ENCODE measurements around the gene PAPPA2.
A peak's percentile ranks its signal among the peaks of the same experiment; 100 is the strongest.

Gene PAPPA2

DNA sequence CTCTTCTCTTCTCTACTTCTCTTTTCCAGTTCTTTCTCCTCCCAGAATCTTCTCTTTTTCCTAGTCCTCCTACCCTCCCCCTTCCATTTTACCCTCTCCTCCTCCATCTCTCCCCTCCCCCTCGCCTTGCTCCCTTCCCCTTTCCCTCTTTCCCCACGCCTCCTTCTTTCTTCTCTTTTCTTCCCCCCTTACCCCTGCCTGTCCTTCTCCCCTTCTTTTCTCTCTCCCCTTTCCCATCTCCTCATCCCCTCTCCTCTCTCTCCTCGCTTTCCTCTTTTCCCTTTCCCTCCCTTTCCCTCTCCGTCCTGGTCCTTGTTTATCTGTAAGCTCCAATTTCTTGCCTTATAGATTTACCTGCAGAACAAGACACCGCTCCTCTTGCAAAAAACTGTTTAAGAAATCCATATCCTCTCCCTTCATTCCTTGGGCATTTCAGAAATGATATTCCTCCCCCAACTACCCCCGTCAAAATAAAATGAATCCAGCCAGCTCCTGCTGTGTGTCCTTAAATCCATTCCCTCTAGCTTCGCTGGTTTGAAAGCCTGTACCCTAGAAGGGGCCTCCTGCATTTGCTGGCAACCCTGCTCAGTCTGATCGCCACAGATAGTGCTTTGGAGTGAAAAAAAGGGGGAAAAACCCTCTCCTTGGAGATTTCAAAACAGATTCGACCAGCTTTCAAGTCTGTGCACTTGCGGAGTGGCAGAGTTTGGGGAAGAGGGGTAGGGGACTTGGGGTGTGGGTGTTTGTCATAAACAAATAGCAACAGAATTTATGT is 89.4 kb downstream of the PAPPA2 start:
- no peaks in the 10 kb centered on the region for H3K4me1 ChIP-seq (ENCODE audit: control insufficient read depth, insufficient read depth, low read length)
- CTCF ChIA-PET: interaction anchor here (0.7 kb wide), 2 partner anchors 400 to 909 kb away, joined by 3 to 8 read pairs; no protein-coding TSS in a partner anchor
- H3K9me3 ChIP-seq (ENCODE audit: control insufficient read depth, insufficient read depth, low read depth, low read length): no peaks in the 10 kb centered on the region
- POLR2A ChIA-PET: no interaction called here
- TF ChIP-seq PRDM1 (tag by site-specific recombination; IDR thresholded peaks at IDR 0.05) (peak; percentile 67), BCL11A (tag by site-specific recombination; IDR thresholded peaks at IDR 0.05; ENCODE audit: low read depth) (no peak)
- H3K4me3 ChIP-seq (ENCODE audit: low read depth, low read length): no peak overlapping the region
- no peak overlapping the region for H3K27ac ChIP-seq (ENCODE audit: extremely low read depth, low read depth, low read length)
- no peaks in the 10 kb centered on the region for H3K36me3 ChIP-seq (ENCODE audit: control insufficient read depth in 2 of 2, insufficient read depth in 1 of 2, low read length in 2 of 2)

DNA sequence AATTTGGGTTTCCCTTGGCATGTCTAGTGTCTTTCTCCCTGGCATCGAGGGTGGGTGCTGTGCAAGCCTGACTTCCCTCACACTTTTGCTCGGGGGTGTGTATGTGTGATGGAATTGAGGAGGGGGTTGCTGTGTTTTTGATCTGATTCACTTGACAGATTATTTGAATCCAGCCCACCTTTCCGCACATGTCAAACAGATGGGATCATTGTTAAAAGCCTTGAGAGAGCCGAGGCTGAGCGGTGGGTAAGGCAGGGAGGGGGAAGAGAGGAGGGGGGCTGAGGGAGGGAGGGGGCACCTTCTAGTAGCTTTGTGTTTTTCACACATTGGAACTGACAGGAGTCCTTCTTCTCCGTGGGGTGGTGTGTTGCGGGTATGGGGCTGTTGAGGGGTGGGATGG is 90.0 kb downstream of the PAPPA2 start:
- H3K4me3 ChIP-seq (ENCODE audit: low read depth, low read length): no peak overlapping the region
- H3K36me3 ChIP-seq (ENCODE audit: control insufficient read depth in 2 of 2, insufficient read depth in 1 of 2, low read length in 2 of 2): no peaks in the 10 kb centered on the region
- no peaks in the 10 kb centered on the region for H3K9me3 ChIP-seq (ENCODE audit: control insufficient read depth, insufficient read depth, low read depth, low read length)
- ChIA-PET CTCF (interaction anchor here (0.7 kb wide), 2 partner anchors 400 to 909 kb away, joined by 3 to 8 read pairs; no protein-coding TSS in a partner anchor), POLR2A (no interaction called here)
- no peak overlapping the region for H3K27ac ChIP-seq (ENCODE audit: extremely low read depth, low read depth, low read length)
- no peak for TF ChIP-seq ZFP69B (tag by site-specific recombination; IDR thresholded peaks at IDR 0.05)
- no peak for TF ChIP-seq ZNF335 (tag by site-specific recombination; conservative IDR thresholded peaks at IDR 0.05)
- TF ChIP-seq, protein P1, sequence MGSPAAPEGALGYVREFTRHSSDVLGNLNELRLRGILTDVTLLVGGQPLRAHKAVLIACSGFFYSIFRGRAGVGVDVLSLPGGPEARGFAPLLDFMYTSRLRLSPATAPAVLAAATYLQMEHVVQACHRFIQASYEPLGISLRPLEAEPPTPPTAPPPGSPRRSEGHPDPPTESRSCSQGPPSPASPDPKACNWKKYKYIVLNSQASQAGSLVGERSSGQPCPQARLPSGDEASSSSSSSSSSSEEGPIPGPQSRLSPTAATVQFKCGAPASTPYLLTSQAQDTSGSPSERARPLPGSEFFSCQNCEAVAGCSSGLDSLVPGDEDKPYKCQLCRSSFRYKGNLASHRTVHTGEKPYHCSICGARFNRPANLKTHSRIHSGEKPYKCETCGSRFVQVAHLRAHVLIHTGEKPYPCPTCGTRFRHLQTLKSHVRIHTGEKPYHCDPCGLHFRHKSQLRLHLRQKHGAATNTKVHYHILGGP (tag by site-specific recombination; IDR thresholded peaks at IDR 0.05): no peak
- TF ChIP-seq ZNF23 (tag by site-specific recombination; IDR thresholded peaks at IDR 0.05; ENCODE audit: borderline replicate concordance): no peak
- TF ChIP-seq ZNF311 (tag by site-specific recombination; IDR thresholded peaks at IDR 0.05; ENCODE audit: borderline replicate concordance): no peak
- no peak for TF ChIP-seq MYNN (tag by site-specific recombination; IDR thresholded peaks at IDR 0.05; ENCODE audit: borderline replicate concordance)
- no peak for TF ChIP-seq ZNF514 (tag by site-specific recombination; IDR thresholded peaks at IDR 0.05)
- TF ChIP-seq IKZF3 (tag by site-specific recombination; IDR thresholded peaks at IDR 0.05): no peak
- TF ChIP-seq ZNF423 (tag by site-specific recombination; IDR thresholded peaks at IDR 0.05): no peak
- TF ChIP-seq ZBTB48 (tag by site-specific recombination; IDR thresholded peaks at IDR 0.05): no peak
- TF ChIP-seq, protein P2, sequence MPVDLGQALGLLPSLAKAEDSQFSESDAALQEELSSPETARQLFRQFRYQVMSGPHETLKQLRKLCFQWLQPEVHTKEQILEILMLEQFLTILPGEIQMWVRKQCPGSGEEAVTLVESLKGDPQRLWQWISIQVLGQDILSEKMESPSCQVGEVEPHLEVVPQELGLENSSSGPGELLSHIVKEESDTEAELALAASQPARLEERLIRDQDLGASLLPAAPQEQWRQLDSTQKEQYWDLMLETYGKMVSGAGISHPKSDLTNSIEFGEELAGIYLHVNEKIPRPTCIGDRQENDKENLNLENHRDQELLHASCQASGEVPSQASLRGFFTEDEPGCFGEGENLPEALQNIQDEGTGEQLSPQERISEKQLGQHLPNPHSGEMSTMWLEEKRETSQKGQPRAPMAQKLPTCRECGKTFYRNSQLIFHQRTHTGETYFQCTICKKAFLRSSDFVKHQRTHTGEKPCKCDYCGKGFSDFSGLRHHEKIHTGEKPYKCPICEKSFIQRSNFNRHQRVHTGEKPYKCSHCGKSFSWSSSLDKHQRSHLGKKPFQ (tag by site-specific recombination; IDR thresholded peaks at IDR 0.05): no peak
- no peak for TF ChIP-seq ZNF121 (tag by site-specific recombination; IDR thresholded peaks at IDR 0.05)
- TF ChIP-seq KLF7 (tag by site-specific recombination; IDR thresholded peaks at IDR 0.05; ENCODE audit: borderline replicate concordance): no peak
- TF ChIP-seq, protein P3, sequence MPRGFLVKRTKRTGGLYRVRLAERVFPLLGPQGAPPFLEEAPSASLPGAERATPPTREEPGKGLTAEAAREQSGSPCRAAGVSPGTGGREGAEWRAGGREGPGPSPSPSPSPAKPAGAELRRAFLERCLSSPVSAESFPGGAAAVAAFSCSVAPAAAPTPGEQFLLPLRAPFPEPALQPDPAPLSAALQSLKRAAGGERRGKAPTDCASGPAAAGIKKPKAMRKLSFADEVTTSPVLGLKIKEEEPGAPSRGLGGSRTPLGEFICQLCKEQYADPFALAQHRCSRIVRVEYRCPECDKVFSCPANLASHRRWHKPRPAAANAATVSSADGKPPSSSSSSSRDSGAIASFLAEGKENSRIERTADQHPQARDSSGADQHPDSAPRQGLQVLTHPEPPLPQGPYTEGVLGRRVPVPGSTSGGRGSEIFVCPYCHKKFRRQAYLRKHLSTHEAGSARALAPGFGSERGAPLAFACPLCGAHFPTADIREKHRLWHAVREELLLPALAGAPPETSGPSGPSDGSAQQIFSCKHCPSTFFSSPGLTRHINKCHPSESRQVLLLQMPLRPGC (tag by site-specific recombination; IDR thresholded peaks at IDR 0.05): no peak
- TF ChIP-seq, protein P4, sequence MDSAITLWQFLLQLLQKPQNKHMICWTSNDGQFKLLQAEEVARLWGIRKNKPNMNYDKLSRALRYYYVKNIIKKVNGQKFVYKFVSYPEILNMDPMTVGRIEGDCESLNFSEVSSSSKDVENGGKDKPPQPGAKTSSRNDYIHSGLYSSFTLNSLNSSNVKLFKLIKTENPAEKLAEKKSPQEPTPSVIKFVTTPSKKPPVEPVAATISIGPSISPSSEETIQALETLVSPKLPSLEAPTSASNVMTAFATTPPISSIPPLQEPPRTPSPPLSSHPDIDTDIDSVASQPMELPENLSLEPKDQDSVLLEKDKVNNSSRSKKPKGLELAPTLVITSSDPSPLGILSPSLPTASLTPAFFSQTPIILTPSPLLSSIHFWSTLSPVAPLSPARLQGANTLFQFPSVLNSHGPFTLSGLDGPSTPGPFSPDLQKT (IDR thresholded peaks at IDR 0.05; ENCODE audit: borderline replicate concordance, low read depth, low read length): no peak
- TF ChIP-seq ZNF654 (tag by site-specific recombination; IDR thresholded peaks at IDR 0.05; ENCODE audit: low read depth): no peak
- no peak for TF ChIP-seq GFI1B (tag by site-specific recombination; IDR thresholded peaks at IDR 0.05)
- TF ChIP-seq ZNF747 (tag by site-specific recombination; IDR thresholded peaks at IDR 0.05): no peak
- no peak for TF ChIP-seq TRIM28 (IDR thresholded peaks at IDR 0.05; ENCODE audit: borderline replicate concordance, low read length)
- no peaks in the 10 kb centered on the region for H3K4me1 ChIP-seq (ENCODE audit: control insufficient read depth, insufficient read depth, low read length)
